HEK293T (cell line): ENCODE measurements around the gene PIAS1.

Experiments used
- ELF4 ChIP-seq: fragments of 450-650 bp; IDR thresholded peaks from 2 replicates; pipeline ENCODE4 v1.6.1; 2017; ENCODE audit warnings: antibody characterized with exemption
- PKNOX1 ChIP-seq: fragments of 450-650 bp; IDR thresholded peaks from 2 replicates; pipeline ENCODE4 v1.6.1; 2016
- ZNF384 ChIP-seq: fragments of 450-650 bp; IDR thresholded peaks from 2 replicates; pipeline ENCODE4 v1.6.1; 2016

- TF ChIP-seq ZNF384 (no peak), PKNOX1 (no peak), ELF4 (no peak)
Observed at GRCh38 chr15:68085052-68085451, 30.9 kb downstream of the PIAS1 start.
